Liver (tissue), 9 donors: ENCODE results near the gene UMAD1. TPM values are rescaled to one million over a fixed set of nuclear protein-coding genes. Genes with fewer than 3 reads are reported as not detected.

Source experiments
- DNase-seq: peaks from one replicate; pipeline ENCODE4 v3.0.0-alpha.2; 2017; ENCODE audit warnings: low spot score
- H3K27ac ChIP-seq, 2 donors: one replicate each; pipeline ENCODE4 v1.7.0; 2013; ENCODE audit warnings: inconsistent platforms in 2 of 2, low read length in 2 of 2, control low read depth in 1 of 2, low read depth in 1 of 2, mild to moderate bottlenecking in 1 of 2
- H3K27me3 ChIP-seq, 4 donors: one replicate each; pipeline versions ENCODE4 v1.6.1 to v1.7.0; 2013; ENCODE audit warnings: low read length in 3 of 4, inconsistent platforms in 1 of 4, mild to moderate bottlenecking in 1 of 4, moderate library complexity in 1 of 4; ENCODE audit not compliant: control insufficient read depth in 4 of 4, insufficient read depth in 4 of 4
- H3K36me3 ChIP-seq, 4 donors: one replicate each; pipeline versions ENCODE4 v1.6.1 to v1.7.0; 2013; ENCODE audit warnings: low read length in 3 of 4, mild to moderate bottlenecking in 3 of 4, low read depth in 1 of 4, moderate library complexity in 1 of 4; ENCODE audit not compliant: control insufficient read depth in 4 of 4, insufficient read depth in 3 of 4
- H3K4me1 ChIP-seq, 4 donors: one replicate each; pipeline versions ENCODE4 v1.6.1 to v1.7.0; 2013; ENCODE audit warnings: low read length in 3 of 4, mild to moderate bottlenecking in 3 of 4, moderate library complexity in 1 of 4; ENCODE audit not compliant: control insufficient read depth in 4 of 4, insufficient read depth in 4 of 4
- H3K4me3 ChIP-seq, 3 donors: one replicate each; pipeline versions ENCODE4 v1.6.1 to v1.7.0; 2013; ENCODE audit warnings: low read length in 3 of 3, control low read depth in 1 of 3, low read depth in 1 of 3, mild to moderate bottlenecking in 1 of 3
- H3K9ac ChIP-seq, 2 donors: one replicate each; pipeline ENCODE4 v1.7.0; 2013; ENCODE audit warnings: low read length in 2 of 2, mild to moderate bottlenecking in 2 of 2, moderate library complexity in 2 of 2, control low read depth in 1 of 2, low read depth in 1 of 2
- H3K9me3 ChIP-seq, 4 donors: one replicate each; pipeline versions ENCODE4 v1.6.1 to v1.7.0; 2013; ENCODE audit warnings: low read length in 3 of 4; ENCODE audit not compliant: control insufficient read depth in 4 of 4
- ATF3 ChIP-seq: IDR thresholded peaks from 2 replicates; pipeline ENCODE4 v1.6.1; 2016; ENCODE audit warnings: antibody characterized with exemption
- EGR1 ChIP-seq, 2 donors: IDR thresholded peaks; 2 replicates each; pipeline ENCODE4 v1.6.1; 2016 to 2018; ENCODE audit warnings: antibody characterized with exemption in 2 of 2, low read depth in 2 of 2
- FOXA1 ChIP-seq: IDR thresholded peaks from 2 replicates; pipeline ENCODE4 v1.6.1; 2016; ENCODE audit warnings: antibody characterized with exemption
- FOXA2 ChIP-seq: IDR thresholded peaks from 2 replicates; pipeline ENCODE4 v1.6.1; 2016; ENCODE audit warnings: antibody characterized with exemption
- GABPA ChIP-seq, 2 donors: IDR thresholded peaks in 1 of 2; conservative IDR thresholded peaks in 1 of 2; 2 replicates each; pipeline ENCODE4 v1.6.1; 2016; ENCODE audit warnings: antibody characterized with exemption in 2 of 2, mild to moderate bottlenecking in 1 of 2, moderate library complexity in 1 of 2
- HNF4A ChIP-seq, 2 donors: conservative IDR thresholded peaks; 2 replicates each; pipeline ENCODE4 v1.6.1; 2016; ENCODE audit warnings: antibody characterized with exemption in 2 of 2, mild to moderate bottlenecking in 2 of 2
- HNF4G ChIP-seq: IDR thresholded peaks from 2 replicates; pipeline ENCODE4 v1.6.1; 2016; ENCODE audit warnings: antibody characterized with exemption
- JUND ChIP-seq, 2 donors: IDR thresholded peaks; 2 replicates each; pipeline ENCODE4 v1.6.1; 2016; ENCODE audit warnings: antibody characterized with exemption in 2 of 2
- NR2F2 ChIP-seq: IDR thresholded peaks from 2 replicates; pipeline ENCODE4 v1.6.1; 2016; ENCODE audit warnings: antibody characterized with exemption
- RAD21 ChIP-seq, 2 donors: IDR thresholded peaks; 2 replicates each; pipeline ENCODE4 v1.6.1; 2016; ENCODE audit warnings: antibody characterized with exemption in 2 of 2, mild to moderate bottlenecking in 2 of 2
- RXRA ChIP-seq, 2 donors: IDR thresholded peaks; 2 replicates each; pipeline ENCODE4 v1.6.1; 2017 to 2018; ENCODE audit warnings: antibody characterized with exemption in 2 of 2, mild to moderate bottlenecking in 1 of 2
- SP1 ChIP-seq: IDR thresholded peaks from 2 replicates; pipeline ENCODE4 v1.6.1; 2018; ENCODE audit warnings: antibody characterized with exemption, mild to moderate bottlenecking
- TAF1 ChIP-seq: conservative IDR thresholded peaks from 2 replicates; pipeline ENCODE4 v1.6.1; 2016; ENCODE audit warnings: antibody characterized with exemption, mild to moderate bottlenecking
- YY1 ChIP-seq: IDR thresholded peaks from 2 replicates; pipeline ENCODE4 v1.6.1; 2016; ENCODE audit warnings: antibody characterized with exemption, mild to moderate bottlenecking
- ZBTB33 ChIP-seq: IDR thresholded peaks from 2 replicates; pipeline ENCODE4 v1.6.1; 2016; ENCODE audit warnings: antibody characterized with exemption
- WGBS: extraction: QIAGEN DNeasy Blood & Tissue Kit; methylation state at CpG from one replicate; pipeline ENCODE4 v1.1.7; 2013; 5-methylcytosine and 5-hydroxymethylcytosine counted together
- polyA plus RNA-seq, 2 donors: library from polyadenylated mRNA; stranded (reverse) in 1 of 2; unstranded in 1 of 2; fragments of 200-250 nt in 1 of 2; fragments of >200 nt in 1 of 2; fragmentation: Nextera tagmentation in 1 of 2; extraction: Ambion mirVana in 1 of 2; gene quantifications; one replicate each; pipeline versions ENCODE4 v1.2.1 to v1.2.3, GENCODE V29; 2013 to 2015
- total RNA-seq, 2 donors: library from RNA; depleted of rRNA; stranded (reverse); fragments of >200 nt; gene quantifications; one replicate each; pipeline ENCODE4 v1.2.3, GENCODE V29; 2014
- TF ChIP-seq, protein P1 (sequence below): IDR thresholded peaks from 2 replicates; pipeline ENCODE4 v1.6.1; 2016; ENCODE audit warnings: antibody characterized with exemption
- TF ChIP-seq, protein P2 (sequence below): IDR thresholded peaks from 2 replicates; pipeline ENCODE4 v1.6.1; 2016; ENCODE audit warnings: antibody characterized with exemption, mild to moderate bottlenecking
- TF ChIP-seq, protein P3 (sequence below): fragments of 150-350 bp; IDR thresholded peaks from 2 replicates; pipeline ENCODE4 v1.5.1; 2017; ENCODE audit warnings: improper control_type of control experiment, low read depth, low read length; ENCODE audit not compliant: missing input control
- donor health status: healthy.
- donor health status: healthy.
- donor health status: healthy.
- donor health status: healthy.
- donor health status: healthy.

Gene UMAD1
- total and polyA plus RNA-seq, 4 donors: 5.9 to 12.2 (median 7.9) TPM

- Histone ChIP-seq H3K27ac (no peak overlapping the region), H3K4me3 (no peak overlapping the region), H3K9me3 (no peaks in the 10 kb centered on the region), H3K27me3 (no peaks in the 10 kb centered on the region), H3K36me3 (no peaks in the 10 kb centered on the region), H3K4me1 (peaks cover 0 to 3% (median 0%) of the 10 kb centered on the region in 4 donors), H3K9ac (no peak overlapping the region)
- no peak for TF ChIP-seq HNF4G
- no peak for TF ChIP-seq FOXA1
- no peak for TF ChIP-seq ZBTB33
- TF ChIP-seq HNF4A (conservative IDR thresholded peaks at IDR 0.05): no peak
- TF ChIP-seq, protein P1, sequence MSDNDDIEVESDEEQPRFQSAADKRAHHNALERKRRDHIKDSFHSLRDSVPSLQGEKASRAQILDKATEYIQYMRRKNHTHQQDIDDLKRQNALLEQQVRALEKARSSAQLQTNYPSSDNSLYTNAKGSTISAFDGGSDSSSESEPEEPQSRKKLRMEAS: no peak
- TF ChIP-seq YY1: no peak
- no peak for TF ChIP-seq FOXA2
- no peak for TF ChIP-seq EGR1 (IDR thresholded peaks at IDR 0.05; ENCODE audit: low read depth in 2 of 2)
- no peak for TF ChIP-seq SP1
- TF ChIP-seq, protein P2, sequence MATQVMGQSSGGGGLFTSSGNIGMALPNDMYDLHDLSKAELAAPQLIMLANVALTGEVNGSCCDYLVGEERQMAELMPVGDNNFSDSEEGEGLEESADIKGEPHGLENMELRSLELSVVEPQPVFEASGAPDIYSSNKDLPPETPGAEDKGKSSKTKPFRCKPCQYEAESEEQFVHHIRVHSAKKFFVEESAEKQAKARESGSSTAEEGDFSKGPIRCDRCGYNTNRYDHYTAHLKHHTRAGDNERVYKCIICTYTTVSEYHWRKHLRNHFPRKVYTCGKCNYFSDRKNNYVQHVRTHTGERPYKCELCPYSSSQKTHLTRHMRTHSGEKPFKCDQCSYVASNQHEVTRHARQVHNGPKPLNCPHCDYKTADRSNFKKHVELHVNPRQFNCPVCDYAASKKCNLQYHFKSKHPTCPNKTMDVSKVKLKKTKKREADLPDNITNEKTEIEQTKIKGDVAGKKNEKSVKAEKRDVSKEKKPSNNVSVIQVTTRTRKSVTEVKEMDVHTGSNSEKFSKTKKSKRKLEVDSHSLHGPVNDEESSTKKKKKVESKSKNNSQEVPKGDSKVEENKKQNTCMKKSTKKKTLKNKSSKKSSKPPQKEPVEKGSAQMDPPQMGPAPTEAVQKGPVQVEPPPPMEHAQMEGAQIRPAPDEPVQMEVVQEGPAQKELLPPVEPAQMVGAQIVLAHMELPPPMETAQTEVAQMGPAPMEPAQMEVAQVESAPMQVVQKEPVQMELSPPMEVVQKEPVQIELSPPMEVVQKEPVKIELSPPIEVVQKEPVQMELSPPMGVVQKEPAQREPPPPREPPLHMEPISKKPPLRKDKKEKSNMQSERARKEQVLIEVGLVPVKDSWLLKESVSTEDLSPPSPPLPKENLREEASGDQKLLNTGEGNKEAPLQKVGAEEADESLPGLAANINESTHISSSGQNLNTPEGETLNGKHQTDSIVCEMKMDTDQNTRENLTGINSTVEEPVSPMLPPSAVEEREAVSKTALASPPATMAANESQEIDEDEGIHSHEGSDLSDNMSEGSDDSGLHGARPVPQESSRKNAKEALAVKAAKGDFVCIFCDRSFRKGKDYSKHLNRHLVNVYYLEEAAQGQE: no peak
- no peak for TF ChIP-seq RXRA (IDR thresholded peaks at IDR 0.05)
- no peak for TF ChIP-seq JUND (IDR thresholded peaks at IDR 0.05)
- TF ChIP-seq RAD21 (IDR thresholded peaks at IDR 0.05): no peak
- TF ChIP-seq GABPA (IDR thresholded peaks at IDR 0.05 in 1 of 2, conservative IDR thresholded peaks at IDR 0.05 in 1 of 2): no peak
- TF ChIP-seq TAF1: no peak
- TF ChIP-seq, protein P3, sequence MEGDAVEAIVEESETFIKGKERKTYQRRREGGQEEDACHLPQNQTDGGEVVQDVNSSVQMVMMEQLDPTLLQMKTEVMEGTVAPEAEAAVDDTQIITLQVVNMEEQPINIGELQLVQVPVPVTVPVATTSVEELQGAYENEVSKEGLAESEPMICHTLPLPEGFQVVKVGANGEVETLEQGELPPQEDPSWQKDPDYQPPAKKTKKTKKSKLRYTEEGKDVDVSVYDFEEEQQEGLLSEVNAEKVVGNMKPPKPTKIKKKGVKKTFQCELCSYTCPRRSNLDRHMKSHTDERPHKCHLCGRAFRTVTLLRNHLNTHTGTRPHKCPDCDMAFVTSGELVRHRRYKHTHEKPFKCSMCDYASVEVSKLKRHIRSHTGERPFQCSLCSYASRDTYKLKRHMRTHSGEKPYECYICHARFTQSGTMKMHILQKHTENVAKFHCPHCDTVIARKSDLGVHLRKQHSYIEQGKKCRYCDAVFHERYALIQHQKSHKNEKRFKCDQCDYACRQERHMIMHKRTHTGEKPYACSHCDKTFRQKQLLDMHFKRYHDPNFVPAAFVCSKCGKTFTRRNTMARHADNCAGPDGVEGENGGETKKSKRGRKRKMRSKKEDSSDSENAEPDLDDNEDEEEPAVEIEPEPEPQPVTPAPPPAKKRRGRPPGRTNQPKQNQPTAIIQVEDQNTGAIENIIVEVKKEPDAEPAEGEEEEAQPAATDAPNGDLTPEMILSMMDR: no peak
- TF ChIP-seq NR2F2: no peak
- TF ChIP-seq ATF3: no peak
- WGBS: 88% methylated on average over 1 of the region's 1 CpG
- DNase-seq: no peak
Observed at GRCh38 chr7:7652798-7653540, 12.4 kb downstream of the UMAD1 start.
